Astrocyte (in vitro differentiated cells and primary cell): ENCODE results near the gene LRRC27.

ENCODE experiments used
- EZH2 ChIP-seq: IDR thresholded peaks from 2 replicates; pipeline ENCODE4 v1.6.1; 2012; ENCODE audit warnings: mild to moderate bottlenecking, low read length, inconsistent platforms; ENCODE audit not compliant: insufficient read depth
- TF ChIP-seq, protein P1 (sequence below): IDR thresholded peaks from 2 replicates; pipeline ENCODE4 v1.5.1; 2011; ENCODE audit warnings: low read depth, mild to moderate bottlenecking, inconsistent platforms, low read length, moderate library complexity; ENCODE audit not compliant: insufficient read depth

DNA sequence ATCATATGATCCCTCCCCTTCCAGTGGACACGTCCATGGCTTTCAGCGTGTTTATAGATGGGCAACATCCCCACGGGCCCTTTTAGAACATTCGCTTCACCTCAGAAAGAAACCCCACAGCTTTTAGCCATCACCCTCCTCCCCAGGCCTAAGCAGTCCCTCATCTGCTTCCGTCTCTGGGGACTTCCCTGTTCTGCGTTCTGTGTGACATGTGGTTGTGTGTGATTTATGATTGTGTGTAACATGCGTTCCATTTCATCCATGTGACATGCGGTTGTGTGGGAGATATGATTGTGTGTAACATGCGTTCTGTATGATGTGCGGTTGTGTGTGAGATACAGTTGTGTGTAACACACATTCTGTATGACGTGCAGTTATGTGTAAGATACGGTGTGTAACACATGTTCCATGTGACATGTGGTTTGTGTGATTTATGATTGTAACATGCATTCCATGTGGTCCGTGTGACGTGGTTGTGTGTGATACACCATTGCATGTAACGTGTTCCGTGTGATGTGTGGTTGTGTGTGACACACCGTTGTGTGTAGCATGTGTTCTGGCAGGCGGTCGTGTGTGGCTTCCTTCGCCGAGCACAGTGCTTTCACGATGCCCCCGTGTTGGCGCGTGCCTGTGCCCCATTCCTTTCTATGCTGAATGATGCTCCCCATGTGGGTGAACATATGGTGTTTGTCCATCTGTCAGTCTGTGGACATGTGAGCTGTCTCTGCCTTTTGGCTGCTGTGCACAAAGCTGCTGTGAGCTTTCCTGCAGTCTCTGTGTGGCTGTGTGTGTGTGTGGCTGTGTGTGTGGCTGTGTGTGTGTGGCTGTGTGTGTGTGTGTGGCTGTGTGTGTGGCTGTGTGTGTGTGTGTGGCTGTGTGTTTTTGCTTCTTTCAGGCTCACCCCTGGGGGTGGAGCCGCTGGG lies 91.2 kb downstream of the LRRC27 start:
- TF ChIP-seq, protein P1, sequence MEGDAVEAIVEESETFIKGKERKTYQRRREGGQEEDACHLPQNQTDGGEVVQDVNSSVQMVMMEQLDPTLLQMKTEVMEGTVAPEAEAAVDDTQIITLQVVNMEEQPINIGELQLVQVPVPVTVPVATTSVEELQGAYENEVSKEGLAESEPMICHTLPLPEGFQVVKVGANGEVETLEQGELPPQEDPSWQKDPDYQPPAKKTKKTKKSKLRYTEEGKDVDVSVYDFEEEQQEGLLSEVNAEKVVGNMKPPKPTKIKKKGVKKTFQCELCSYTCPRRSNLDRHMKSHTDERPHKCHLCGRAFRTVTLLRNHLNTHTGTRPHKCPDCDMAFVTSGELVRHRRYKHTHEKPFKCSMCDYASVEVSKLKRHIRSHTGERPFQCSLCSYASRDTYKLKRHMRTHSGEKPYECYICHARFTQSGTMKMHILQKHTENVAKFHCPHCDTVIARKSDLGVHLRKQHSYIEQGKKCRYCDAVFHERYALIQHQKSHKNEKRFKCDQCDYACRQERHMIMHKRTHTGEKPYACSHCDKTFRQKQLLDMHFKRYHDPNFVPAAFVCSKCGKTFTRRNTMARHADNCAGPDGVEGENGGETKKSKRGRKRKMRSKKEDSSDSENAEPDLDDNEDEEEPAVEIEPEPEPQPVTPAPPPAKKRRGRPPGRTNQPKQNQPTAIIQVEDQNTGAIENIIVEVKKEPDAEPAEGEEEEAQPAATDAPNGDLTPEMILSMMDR: no peak
- TF ChIP-seq EZH2: no peak
